Measurements from ENCODE around the gene REPS2.

- TF ChIP-seq CTCF (IDR thresholded peaks at IDR 0.05) (no peak), POLR2A (IDR thresholded peaks at IDR 0.05) (no peak)
Observed at GRCh38 chrX:16992445-16992844, 46.0 kb downstream of the REPS2 start.
